ENCODE results near the gene HEXIM2. TPM values are rescaled to one million over a fixed set of nuclear protein-coding genes. Genes with fewer than 3 reads are reported as not detected.
"Not testable (repeated sequence)": the region's sequence is repeated elsewhere in the genome, so short reads cannot be mapped to it uniquely, and the experiment has no call there.

Gene HEXIM2
- total RNA-seq: 5.6 and 5.8 TPM in 2 replicates

GRCh38 chr17:45161288-45162024 is at the start of gene HEXIM2:
Gene HEXIM2 (plus strand): TSS chr17:45161875. CDS start chr17:45162794, 919 bp downstream.
- intact Hi-C loops (cut with micrococcal nuclease): loop anchor here (1.0 to 2.0 kb wide), 7 partner anchors 13 to 155 kb away; partner anchors contain the start of genes ACBD4, HEXIM1, MAP3K14 and NMT1

- intact Hi-C loops (cut with micrococcal nuclease): no loop called here
Measured at GRCh38 chr17:45112559-45113423, 48.9 kb upstream of the HEXIM2 start.

GRCh38 chr17:45113424-45113754 is 48.3 kb upstream of the HEXIM2 start:
- intact Hi-C loops (cut with micrococcal nuclease): no loop called here

- intact Hi-C loops (cut with micrococcal nuclease): no loop called here
Measured at GRCh38 chr17:45114117-45114932, 47.4 kb upstream of the HEXIM2 start.

- intact Hi-C loops (cut with micrococcal nuclease): no loop called here
Measured at GRCh38 chr17:45115015-45115625, 46.6 kb upstream of the HEXIM2 start.

- intact Hi-C loops (cut with micrococcal nuclease): no loop called here
Measured at GRCh38 chr17:45115871-45116270, 45.8 kb upstream of the HEXIM2 start.

GRCh38 chr17:45116434-45117016 is 45.1 kb upstream of the HEXIM2 start:
- intact Hi-C loops (cut with micrococcal nuclease): no loop called here

GRCh38 chr17:45117334-45117733 is 44.3 kb upstream of the HEXIM2 start:
- intact Hi-C loops (cut with micrococcal nuclease): no loop called here

- intact Hi-C loops (cut with micrococcal nuclease): no loop called here
Measured at GRCh38 chr17:45117848-45118646, 43.6 kb upstream of the HEXIM2 start.

- intact Hi-C loops (cut with micrococcal nuclease): no loop called here
Measured at GRCh38 chr17:45118691-45119090, 43.0 kb upstream of the HEXIM2 start.

GRCh38 chr17:45119964-45120363 is 41.7 kb upstream of the HEXIM2 start:
- intact Hi-C loops (cut with micrococcal nuclease): no loop called here

- intact Hi-C loops (cut with micrococcal nuclease): no loop called here
Measured at GRCh38 chr17:45120558-45120957, 41.1 kb upstream of the HEXIM2 start.

- intact Hi-C loops (cut with micrococcal nuclease): no loop called here
Measured at GRCh38 chr17:45121055-45121454, 40.6 kb upstream of the HEXIM2 start.

GRCh38 chr17:45123076-45123770 is 38.5 kb upstream of the HEXIM2 start:
- intact Hi-C loops (cut with micrococcal nuclease): no loop called here

- intact Hi-C loops (cut with micrococcal nuclease): no loop called here
Measured at GRCh38 chr17:45123930-45124796, 37.5 kb upstream of the HEXIM2 start.

- intact Hi-C loops (cut with micrococcal nuclease): not testable (repeated sequence)
Measured at GRCh38 chr17:45124797-45125122, 36.9 kb upstream of the HEXIM2 start.

- intact Hi-C loops (cut with micrococcal nuclease): no loop called here
Measured at GRCh38 chr17:45125509-45125908, 36.2 kb upstream of the HEXIM2 start.

- intact Hi-C loops (cut with micrococcal nuclease): no loop called here
Measured at GRCh38 chr17:45127207-45127547, 34.5 kb upstream of the HEXIM2 start.
